HFF-Myc (cell line): ENCODE data around the gene LIME1.
"Not testable (repeated sequence)": the region's sequence is repeated elsewhere in the genome, so short reads cannot be mapped to it uniquely, and the experiment has no call there.

ENCODE experiments used
- DNase-seq: peaks from one replicate; pipeline ENCODE4 v3.0.0-alpha.2; 2011; ENCODE audit warnings: low read depth; ENCODE audit errors: extremely low read depth
- H3K4me3 ChIP-seq: replicated peaks from 2 replicates; pipeline ENCODE4 v1.5.1; 2011; ENCODE audit warnings: low read depth, mild to moderate bottlenecking, control low read depth, low read length
- CTCF ChIP-seq: IDR thresholded peaks from 2 replicates; pipeline ENCODE4 v1.5.1; 2012; ENCODE audit warnings: mild to moderate bottlenecking, low read depth, low read length, control low read depth; ENCODE audit errors: missing control alignments

Gene LIME1

GRCh38 chr20:63774306-63774705 lies 37.8 kb downstream of the LIME1 start:
- TF ChIP-seq CTCF: no peak
- no peak for DNase-seq
- no peak overlapping the region for H3K4me3 ChIP-seq

- no peak for DNase-seq
- TF ChIP-seq CTCF: peak; percentile 82
- peak overlapping the region; percentile 23; the same call in 1 of the 2 replicates for H3K4me3 ChIP-seq
Measured at GRCh38 chr20:63775096-63775978, 38.9 kb downstream of the LIME1 start.

- DNase-seq: not testable (repeated sequence)
Measured at GRCh38 chr20:63776875-63777274, 40.4 kb downstream of the LIME1 start.

GRCh38 chr20:63777614-63778013 lies 41.1 kb downstream of the LIME1 start:
- no peak for DNase-seq
- no peak for TF ChIP-seq CTCF
- H3K4me3 ChIP-seq: no peak overlapping the region

More at GRCh38 chr20:63776875-63777274, 40.4 kb downstream of the LIME1 start:
- H3K4me3 ChIP-seq: not testable (repeated sequence)

- no peak for TF ChIP-seq CTCF
- DNase-seq: no peak
- no peak overlapping the region for H3K4me3 ChIP-seq
Measured at GRCh38 chr20:63778034-63778752, 41.7 kb downstream of the LIME1 start.

GRCh38 chr20:63778857-63779256 lies 42.4 kb downstream of the LIME1 start:
- TF ChIP-seq CTCF: no peak
- H3K4me3 ChIP-seq: no peak overlapping the region
- no peak for DNase-seq

- TF ChIP-seq CTCF: no peak
- no peak for DNase-seq
- no peak overlapping the region for H3K4me3 ChIP-seq
Measured at GRCh38 chr20:63781181-63781580, 44.7 kb downstream of the LIME1 start.
